HEK293 (cell line): Measurements from ENCODE around the gene TMED6.

ENCODE experiments used
- EGR2 ChIP-seq: fragments of 450-650 bp; formaldehyde crosslinking; IDR thresholded peaks from 2 replicates; pipeline ENCODE4 v1.5.1; 2016; ENCODE audit warnings: low read depth, missing biosample characterization, missing genetic modification characterization
- HOXA7 ChIP-seq: sonication (generic); formaldehyde crosslinking; IDR thresholded peaks from 2 replicates; pipeline ENCODE4 v1.8.1; 2022; ENCODE audit warnings: missing genetic modification reagents, borderline replicate concordance
- KLF1 ChIP-seq: fragments of 450-650 bp; formaldehyde crosslinking; IDR thresholded peaks from 2 replicates; pipeline ENCODE4 v1.5.1; 2016; ENCODE audit warnings: missing biosample characterization, missing genetic modification characterization
- PATZ1 ChIP-seq: fragments of 450-650 bp; formaldehyde crosslinking; IDR thresholded peaks from 2 replicates; pipeline ENCODE4 v1.5.1; 2016; ENCODE audit warnings: missing biosample characterization, missing genetic modification characterization
- SALL2 ChIP-seq: fragments of 450-650 bp; formaldehyde crosslinking; IDR thresholded peaks from 2 replicates; pipeline ENCODE4 v1.5.0; 2017; ENCODE audit warnings: missing biosample characterization, mild to moderate bottlenecking, missing genetic modification characterization, borderline replicate concordance
- SCRT1 ChIP-seq: fragments of 450-650 bp; formaldehyde crosslinking; IDR thresholded peaks from 2 replicates; pipeline ENCODE4 v1.5.1; 2016; ENCODE audit warnings: missing biosample characterization, missing genetic modification characterization, borderline replicate concordance
- TRIM28 ChIP-seq: IDR thresholded peaks from 2 replicates; pipeline ENCODE4 v1.6.1; 2011; ENCODE audit warnings: low read length, control low read depth, borderline replicate concordance
- ZBTB49 ChIP-seq: fragments of 450-650 bp; formaldehyde crosslinking; IDR thresholded peaks from 2 replicates; pipeline ENCODE4 v1.5.1; 2016; ENCODE audit warnings: missing biosample characterization, missing genetic modification characterization, low read depth
- ZBTB6 ChIP-seq: fragments of 450-650 bp; formaldehyde crosslinking; IDR thresholded peaks from 2 replicates; pipeline ENCODE4 v1.5.1; 2017; ENCODE audit warnings: missing biosample characterization, missing genetic modification characterization
- ZNF114 ChIP-seq: fragments of 450-650 bp; formaldehyde crosslinking; IDR thresholded peaks from 2 replicates; pipeline ENCODE4 v1.5.0; 2017; ENCODE audit warnings: missing biosample characterization, missing genetic modification characterization
- ZNF121 ChIP-seq: fragments of 450-650 bp; formaldehyde crosslinking; IDR thresholded peaks from 2 replicates; pipeline ENCODE4 v1.5.1; 2016; ENCODE audit warnings: missing biosample characterization, missing genetic modification characterization
- ZNF18 ChIP-seq: fragments of 450-650 bp; formaldehyde crosslinking; IDR thresholded peaks from 2 replicates; pipeline ENCODE4 v1.5.1; 2016; ENCODE audit warnings: missing biosample characterization, missing genetic modification characterization
- ZNF202 ChIP-seq: fragments of 450-650 bp; formaldehyde crosslinking; IDR thresholded peaks from 2 replicates; pipeline ENCODE4 v1.5.1; 2016; ENCODE audit warnings: missing biosample characterization, missing genetic modification characterization, borderline replicate concordance
- ZNF24 ChIP-seq: fragments of 450-650 bp; formaldehyde crosslinking; IDR thresholded peaks from 2 replicates; pipeline ENCODE4 v1.5.1; 2016; ENCODE audit warnings: missing biosample characterization, missing genetic modification characterization
- ZNF26 ChIP-seq: fragments of 450-650 bp; formaldehyde crosslinking; IDR thresholded peaks from 2 replicates; pipeline ENCODE4 v1.5.1; 2016; ENCODE audit warnings: missing biosample characterization, missing genetic modification characterization
- ZNF350 ChIP-seq: fragments of 450-650 bp; formaldehyde crosslinking; IDR thresholded peaks from 2 replicates; pipeline ENCODE4 v1.5.0; 2017; ENCODE audit warnings: missing biosample characterization, mild to moderate bottlenecking, missing genetic modification characterization
- ZNF433 ChIP-seq: fragments of 450-650 bp; formaldehyde crosslinking; IDR thresholded peaks from 2 replicates; pipeline ENCODE4 v1.5.1; 2016; ENCODE audit warnings: missing biosample characterization, missing genetic modification characterization, low read depth
- ZNF449 ChIP-seq: fragments of 450-650 bp; formaldehyde crosslinking; IDR thresholded peaks from 2 replicates; pipeline ENCODE4 v1.5.1; 2017; ENCODE audit warnings: missing biosample characterization, mild to moderate bottlenecking, missing genetic modification characterization, moderate library complexity
- ZNF473 ChIP-seq: fragments of 450-650 bp; formaldehyde crosslinking; IDR thresholded peaks from 2 replicates; pipeline ENCODE4 v1.5.1; 2017; ENCODE audit warnings: missing biosample characterization, missing genetic modification characterization
- ZNF558 ChIP-seq: fragments of 450-650 bp; formaldehyde crosslinking; IDR thresholded peaks from 2 replicates; pipeline ENCODE4 v1.5.1; 2016; ENCODE audit warnings: missing biosample characterization, missing genetic modification characterization
- ZNF610 ChIP-seq: fragments of 450-650 bp; formaldehyde crosslinking; IDR thresholded peaks from 2 replicates; pipeline ENCODE4 v1.5.1; 2016; ENCODE audit warnings: missing biosample characterization, missing genetic modification characterization, borderline replicate concordance
- ZNF76 ChIP-seq: fragments of 450-650 bp; formaldehyde crosslinking; IDR thresholded peaks from 2 replicates; pipeline ENCODE4; 2016; ENCODE audit warnings: low read depth, missing biosample characterization, missing genetic modification characterization, borderline replicate concordance
- ZNF791 ChIP-seq: fragments of 450-650 bp; formaldehyde crosslinking; IDR thresholded peaks from 2 replicates; pipeline ENCODE4 v1.5.1; 2016; ENCODE audit warnings: missing biosample characterization, missing genetic modification characterization
- ZSCAN23 ChIP-seq: fragments of 450-650 bp; formaldehyde crosslinking; IDR thresholded peaks from 2 replicates; pipeline ENCODE4 v1.5.1; 2016; ENCODE audit warnings: missing biosample characterization, missing genetic modification characterization

The TMED6 gene

GRCh38 chr16:69330286-69331109 lies 21.1 kb downstream of the TMED6 start, which contains the start of gene PDF (continued):
- TF ChIP-seq ZBTB49 (tag by site-specific recombination) (no peak), HOXA7 (CRISPR knock-in tag) (no peak), ZNF121 (tag by site-specific recombination) (no peak), ZNF791 (tag by site-specific recombination) (no peak), ZNF558 (tag by site-specific recombination) (no peak), ZBTB6 (tag by site-specific recombination) (peak; percentile 84), ZNF449 (tag by site-specific recombination) (no peak), ZNF114 (tag by site-specific recombination) (no peak), ZNF18 (no peak), ZNF433 (no peak), EGR2 (tag by site-specific recombination) (peak; percentile 35; the same call in 1 of the 2 replicates), TRIM28 (no peak), ZNF202 (no peak), ZNF473 (tag by site-specific recombination) (no peak), SALL2 (no peak), ZNF76 (tag by site-specific recombination) (peak; percentile 91), PATZ1 (peak; percentile 72; the same call in 1 of the 2 replicates), ZNF24 (tag by site-specific recombination) (no peak), SCRT1 (tag by site-specific recombination) (no peak), KLF1 (peak; percentile 87), ZNF350 (tag by site-specific recombination) (no peak), ZSCAN23 (tag by site-specific recombination) (no peak), ZNF26 (tag by site-specific recombination) (no peak), ZNF610 (tag by site-specific recombination) (no peak)
